Measurements from ENCODE around the gene SYNGR3. TPM values are rescaled to one million over a fixed set of nuclear protein-coding genes. Genes with fewer than 3 reads are reported as not detected.

Gene SYNGR3
- total RNA-seq, 1 donor from 2014 or later, result 11.3 TPM

DNA sequence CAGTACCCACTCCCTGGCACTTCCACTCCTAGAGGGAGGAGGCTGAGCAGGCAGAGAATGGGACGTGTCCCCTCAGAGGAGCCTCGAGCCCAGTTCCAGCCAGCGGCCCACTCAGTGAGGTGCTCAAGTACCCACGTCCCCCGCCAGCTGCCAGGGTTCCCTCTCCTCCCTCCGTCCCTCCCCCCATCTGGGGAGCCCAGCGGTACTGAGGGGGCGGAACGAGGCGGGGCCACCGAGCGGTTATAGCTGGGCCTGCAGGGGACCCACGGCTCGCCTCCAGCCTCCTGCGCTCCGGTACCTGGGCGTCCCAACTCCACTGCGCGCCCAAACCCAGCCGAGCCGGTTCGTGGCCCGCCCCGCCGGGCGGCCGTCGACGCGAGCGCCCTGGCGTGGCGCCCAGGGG lies 29.7 kb downstream of the SYNGR3 start, which contains the start of gene NPW:
TSS of gene NPW (plus strand) at position 268 of the 403 bp plus-strand sequence.
- peak within 1 kb of the TSS; percentile 28 for H3K4me3 Mint-ChIP-seq
- peaks cover 25% of the 10 kb centered on the region for H3K27me3 Mint-ChIP-seq
- no peak for ATAC-seq (ENCODE audit: low read depth)
- ChIA-PET CTCF (interaction anchor here (1.4 kb wide), 1 partner anchor 15 kb away, joined by 6 read pairs; no protein-coding TSS in a partner anchor), POLR2A (interaction anchor here (0.5 to 2.1 kb wide), 5 partner anchors 54 to 532 kb away, joined by 3 to 9 read pairs (median 5); partner anchors contain the start of genes RPS2 and TRAF7)
- H3K27ac Mint-ChIP-seq, result no peak within 1 kb of the TSS
- H3K9me3 Mint-ChIP-seq, result no peaks in the 10 kb centered on the region
- TF ChIP-seq, protein P1, sequence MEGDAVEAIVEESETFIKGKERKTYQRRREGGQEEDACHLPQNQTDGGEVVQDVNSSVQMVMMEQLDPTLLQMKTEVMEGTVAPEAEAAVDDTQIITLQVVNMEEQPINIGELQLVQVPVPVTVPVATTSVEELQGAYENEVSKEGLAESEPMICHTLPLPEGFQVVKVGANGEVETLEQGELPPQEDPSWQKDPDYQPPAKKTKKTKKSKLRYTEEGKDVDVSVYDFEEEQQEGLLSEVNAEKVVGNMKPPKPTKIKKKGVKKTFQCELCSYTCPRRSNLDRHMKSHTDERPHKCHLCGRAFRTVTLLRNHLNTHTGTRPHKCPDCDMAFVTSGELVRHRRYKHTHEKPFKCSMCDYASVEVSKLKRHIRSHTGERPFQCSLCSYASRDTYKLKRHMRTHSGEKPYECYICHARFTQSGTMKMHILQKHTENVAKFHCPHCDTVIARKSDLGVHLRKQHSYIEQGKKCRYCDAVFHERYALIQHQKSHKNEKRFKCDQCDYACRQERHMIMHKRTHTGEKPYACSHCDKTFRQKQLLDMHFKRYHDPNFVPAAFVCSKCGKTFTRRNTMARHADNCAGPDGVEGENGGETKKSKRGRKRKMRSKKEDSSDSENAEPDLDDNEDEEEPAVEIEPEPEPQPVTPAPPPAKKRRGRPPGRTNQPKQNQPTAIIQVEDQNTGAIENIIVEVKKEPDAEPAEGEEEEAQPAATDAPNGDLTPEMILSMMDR (IDR thresholded peaks at IDR 0.05), result no peak
- peaks cover 15% of the 10 kb centered on the region for H3K4me1 Mint-ChIP-seq
- intact Hi-C loops (cut with micrococcal nuclease), result no loop called here
- no peaks in the 10 kb centered on the region for H3K36me3 Mint-ChIP-seq (ENCODE audit: low read depth)
- DNase-seq, result no peak

- no peak for ATAC-seq (ENCODE audit: low read depth)
- H3K27me3 Mint-ChIP-seq, result peaks cover 27% of the 10 kb centered on the region
- H3K27ac Mint-ChIP-seq, result no peak overlapping the region
- intact Hi-C loops (cut with micrococcal nuclease), result no loop called here
- peaks cover 15% of the 10 kb centered on the region for H3K4me1 Mint-ChIP-seq
- H3K4me3 Mint-ChIP-seq, result peak overlapping the region; percentile 28
- TF ChIP-seq, protein P1 (IDR thresholded peaks at IDR 0.05), result no peak
- no peaks in the 10 kb centered on the region for H3K9me3 Mint-ChIP-seq
- no peaks in the 10 kb centered on the region for H3K36me3 Mint-ChIP-seq (ENCODE audit: low read depth)
- CTCF ChIA-PET, result interaction anchor here (1.4 kb wide), 1 partner anchor 16 kb away, joined by 6 read pairs; no protein-coding TSS in a partner anchor
- POLR2A ChIA-PET, result interaction anchor here (0.5 to 2.1 kb wide), 9 partner anchors 27 to 927 kb away, joined by 3 to 13 read pairs (median 6); partner anchors contain the start of genes RPS2 and TRAF7
- DNase-seq, result no peak
Measured at GRCh38 chr16:2019921-2020831, 30.4 kb downstream of the SYNGR3 start.

GRCh38 chr16:2022723-2023091 lies 32.9 kb downstream of the SYNGR3 start:
- Mint-ChIP-seq H3K27me3 (peaks cover 30% of the 10 kb centered on the region), H3K36me3 (ENCODE audit: low read depth) (no peaks in the 10 kb centered on the region), H3K9me3 (no peaks in the 10 kb centered on the region), H3K4me3 (peak overlapping the region; percentile 79), H3K4me1 (peaks cover 24% of the 10 kb centered on the region), H3K27ac (no peak overlapping the region)
- ChIA-PET CTCF (interaction anchor here (0.9 to 2.4 kb wide), 9 partner anchors 19 to 479 kb away, joined by 3 to 20 read pairs (median 3); partner anchors contain the start of genes ECI1, PKD1 and TRAF7), POLR2A (interaction anchor here (0.7 to 1.5 kb wide), 12 partner anchors 19 to 1166 kb away, joined by 3 to 21 read pairs (median 7); partner anchors contain the start of genes NTHL1, PKD1, RAB26 and TRAF7)
- TF ChIP-seq, protein P1 (IDR thresholded peaks at IDR 0.05), result no peak
- intact Hi-C loops (cut with micrococcal nuclease), result loop anchor here (1.0 to 2.0 kb wide), 9 partner anchors 14 to 479 kb away; partner anchors contain the start of genes E4F1, ECI1, NTHL1 and TSC2
- peak; percentile 23 for ATAC-seq (ENCODE audit: low read depth)
- DNase-seq, result no peak

DNA sequence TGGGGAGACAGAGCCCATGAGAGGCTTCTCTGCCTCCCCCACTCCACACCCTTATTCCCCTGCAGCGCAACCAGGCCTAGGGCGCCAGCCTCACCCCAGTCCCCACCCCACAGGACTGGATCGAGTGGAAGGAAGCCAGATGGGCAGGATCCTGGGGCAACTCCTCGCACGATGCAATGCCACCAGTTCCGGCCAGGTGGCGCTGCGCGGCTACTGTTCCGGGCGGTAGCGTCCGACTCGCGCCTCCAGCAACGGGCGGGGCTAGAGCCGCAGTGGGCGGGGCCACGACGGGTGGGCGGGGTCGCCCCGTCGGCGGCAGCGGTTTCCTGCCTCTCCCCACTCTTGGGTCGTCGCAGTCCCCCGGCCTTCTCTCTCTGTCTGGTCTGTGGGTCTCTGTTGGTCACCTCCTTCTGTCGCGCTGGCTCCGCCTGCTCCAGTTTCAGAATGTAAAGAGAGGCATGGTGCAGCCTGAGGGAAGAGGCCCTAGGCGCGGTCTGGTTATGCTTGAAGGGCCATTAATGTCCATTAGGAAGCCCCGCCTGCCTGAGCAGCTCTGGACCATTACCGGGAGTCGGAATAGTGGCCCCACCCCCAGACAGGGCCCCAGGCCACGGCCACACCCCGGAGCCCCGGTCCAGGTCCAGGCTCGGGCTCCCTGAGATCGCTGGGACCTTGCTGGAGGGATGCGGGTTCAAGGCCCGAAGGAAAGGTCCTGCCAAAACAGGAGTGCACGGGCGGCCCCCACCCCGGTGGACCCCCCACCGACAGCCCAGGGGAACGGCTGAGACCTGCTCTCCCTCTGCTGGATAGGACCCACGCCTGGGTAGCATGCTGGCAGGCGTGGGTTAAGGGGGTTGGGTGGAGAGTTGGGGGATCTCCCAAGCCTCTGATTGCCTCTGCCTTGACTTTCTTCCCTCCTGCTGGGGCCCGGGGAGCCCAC lies 33.6 kb downstream of the SYNGR3 start:
- POLR2A ChIA-PET, result interaction anchor here (0.7 to 2.1 kb wide), 10 partner anchors 19 to 1165 kb away, joined by 3 to 21 read pairs (median 8); partner anchors contain the start of genes NTHL1, PKD1, RAB26 and TRAF7
- peak; percentile 94 for ATAC-seq (ENCODE audit: low read depth)
- peak; percentile 97 for DNase-seq
- peaks cover 27% of the 10 kb centered on the region for H3K27me3 Mint-ChIP-seq
- peaks cover 24% of the 10 kb centered on the region for H3K4me1 Mint-ChIP-seq
- peak overlapping the region; percentile 73 for H3K27ac Mint-ChIP-seq
- CTCF ChIA-PET, result interaction anchor here (0.9 to 2.4 kb wide), 5 partner anchors 32 to 228 kb away, joined by 3 to 20 read pairs (median 4); partner anchors contain the start of genes ECI1 and PKD1
- H3K4me3 Mint-ChIP-seq, result peak overlapping the region; percentile 79
- no peaks in the 10 kb centered on the region for H3K9me3 Mint-ChIP-seq
- intact Hi-C loops (cut with micrococcal nuclease), result loop anchor here (1.0 to 2.0 kb wide), 9 partner anchors 15 to 478 kb away; partner anchors contain the start of genes E4F1, ECI1, NTHL1 and TSC2
- no peaks in the 10 kb centered on the region for H3K36me3 Mint-ChIP-seq (ENCODE audit: low read depth)
- TF ChIP-seq, protein P1 (IDR thresholded peaks at IDR 0.05), result peak; percentile 82

Data from activated B cell treated with CpG ODN at 0.5 μM for 24 hours (primary cell).